Gastrocnemius medialis (tissue), 4 donors: Measurements from ENCODE around the gene TCERG1L.

Source experiments
- CTCF ChIP-seq, 5 experiments: fragments of 450-650 bp in 3 of 5; fragments of 200-600 bp in 2 of 5; sonication (generic) in 2 of 5; IDR thresholded peaks in 4 of 5; conservative IDR thresholded peaks in 1 of 5; 1 replicate in 4 of 5; 2 replicates in 1 of 5; pipeline ENCODE4 v1.5.1; 2016 to 2019; ENCODE audit warnings: antibody characterized with exemption in 5 of 5, mild to moderate bottlenecking in 3 of 5, moderate library complexity in 3 of 5
- POLR2A ChIP-seq, 2 donors: fragments of 450-650 bp; IDR thresholded peaks; one replicate each; pipeline ENCODE4 v1.6.1; 2017; ENCODE audit warnings: antibody characterized with exemption in 2 of 2, mild to moderate bottlenecking in 2 of 2, moderate library complexity in 2 of 2

GRCh38 chr10:131311661-131312477 lies at the start of gene TCERG1L:
- TF ChIP-seq CTCF (IDR thresholded peaks at IDR 0.05 in 4 of 5, conservative IDR thresholded peaks at IDR 0.05 in 1 of 5) (no peak), POLR2A (IDR thresholded peaks at IDR 0.05) (no peak)
